ENCODE measurements around the gene DENND6B. TPM values are rescaled to one million over a fixed set of nuclear protein-coding genes. Genes with fewer than 3 reads are reported as not detected.
A peak's percentile ranks its signal among the peaks of the same experiment; 100 is the strongest.

DENND6B gene
- total and polyA plus RNA-seq, 5 experiments from 2014 or later, result 0.53 to 9.1 (median 1.1) TPM

DNA sequence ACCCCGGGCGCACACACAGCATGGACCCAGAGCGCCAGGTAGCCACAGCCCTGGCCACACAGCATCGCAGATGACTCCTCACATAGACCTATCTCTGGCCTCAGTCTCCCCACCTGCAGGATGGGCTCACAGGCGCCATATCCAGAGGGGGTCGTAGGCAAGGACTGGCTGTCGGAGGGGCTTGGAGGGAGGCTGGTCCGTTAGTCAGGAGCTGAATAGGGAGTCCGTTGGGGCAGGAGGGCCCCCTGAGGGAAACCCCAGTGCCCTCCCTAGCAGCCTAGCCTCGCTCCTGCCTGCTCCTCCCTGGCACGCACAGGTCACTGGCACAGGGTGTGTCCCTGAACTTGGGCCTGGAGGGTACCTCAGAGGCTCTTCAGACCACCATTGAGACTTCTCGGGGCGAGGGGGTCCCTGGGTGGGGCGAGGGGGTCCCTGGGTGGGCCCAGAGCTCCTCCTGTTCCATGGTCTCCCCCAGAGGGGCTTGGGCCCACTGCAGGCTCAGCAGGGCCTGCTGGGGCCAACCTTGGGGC, 21.4 kb downstream of the DENND6B start:
- Mint-ChIP-seq H3K36me3 (no peaks in the 10 kb centered on the region), H3K4me3 (peak overlapping the region in 1 of 10 donors; percentile 77), H3K4me1 (peaks cover 9 to 29% (median 14%) of the 10 kb centered on the region in 4 donors), H3K9me3 (peaks cover 0 to 1% (median 0%) of the 10 kb centered on the region in 9 donors), H3K27me3 (peaks cover 4 to 25% (median 7%) of the 10 kb centered on the region in 5 donors), H3K27ac (no peak overlapping the region)
- POLR2A ChIA-PET, result interaction anchor here (1.0 to 2.7 kb wide), 3 partner anchors 9 to 12 kb away, joined by 4 to 15 read pairs (median 8); no protein-coding TSS in a partner anchor
- ATAC-seq, result no peak
- no peak for DNase-seq

DNA sequence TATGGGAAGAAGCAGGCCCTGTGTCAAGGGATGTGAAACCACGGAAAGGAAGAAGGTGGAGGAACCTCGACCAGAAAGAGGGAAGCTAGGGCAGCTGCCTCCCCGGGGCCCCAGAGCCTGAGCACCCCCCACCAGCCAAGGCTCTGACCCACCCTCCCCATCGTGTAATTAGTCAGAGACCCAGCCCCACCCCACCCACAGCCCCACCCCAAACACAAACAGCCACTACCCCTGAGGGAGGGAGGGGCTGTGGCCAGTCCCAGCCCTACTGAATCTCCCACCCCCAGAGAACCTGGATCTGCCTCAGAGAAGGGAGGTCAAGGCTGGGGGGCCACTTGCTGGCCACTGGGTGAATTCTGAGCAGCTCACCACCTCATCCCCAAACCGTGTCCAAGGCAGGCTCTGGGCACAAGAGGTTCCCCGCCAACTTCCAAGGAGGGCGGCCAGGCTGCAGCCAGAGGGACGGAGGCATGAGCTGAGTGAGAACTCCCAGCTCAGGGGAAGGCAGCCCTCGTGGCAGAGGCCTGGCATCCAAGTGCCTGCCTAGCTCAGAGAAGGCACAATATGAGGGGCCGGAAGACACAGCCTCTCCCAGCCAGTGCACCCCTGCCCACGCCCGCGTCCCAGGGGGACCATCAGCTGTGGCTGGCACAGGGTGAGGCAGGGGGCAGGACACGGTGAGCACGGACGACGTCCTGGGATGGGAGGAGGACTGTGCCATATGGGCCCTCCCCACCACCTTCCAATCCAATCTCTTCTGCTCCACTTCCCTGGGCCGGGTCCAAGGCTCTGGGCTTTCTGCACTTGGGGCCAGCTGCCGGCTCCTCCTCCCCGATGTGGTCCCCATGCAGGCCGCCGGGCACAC, 22.1 kb downstream of the DENND6B start:
- POLR2A ChIA-PET, result interaction anchor here (1.0 to 1.5 kb wide), 4 partner anchors 10 to 19 kb away, joined by 3 to 5 read pairs (median 4); no protein-coding TSS in a partner anchor
- no peak overlapping the region for H3K27ac Mint-ChIP-seq
- peak overlapping the region in 5 of 10 donors; percentile 26 to 69 (median 48) for H3K4me3 Mint-ChIP-seq

DNA sequence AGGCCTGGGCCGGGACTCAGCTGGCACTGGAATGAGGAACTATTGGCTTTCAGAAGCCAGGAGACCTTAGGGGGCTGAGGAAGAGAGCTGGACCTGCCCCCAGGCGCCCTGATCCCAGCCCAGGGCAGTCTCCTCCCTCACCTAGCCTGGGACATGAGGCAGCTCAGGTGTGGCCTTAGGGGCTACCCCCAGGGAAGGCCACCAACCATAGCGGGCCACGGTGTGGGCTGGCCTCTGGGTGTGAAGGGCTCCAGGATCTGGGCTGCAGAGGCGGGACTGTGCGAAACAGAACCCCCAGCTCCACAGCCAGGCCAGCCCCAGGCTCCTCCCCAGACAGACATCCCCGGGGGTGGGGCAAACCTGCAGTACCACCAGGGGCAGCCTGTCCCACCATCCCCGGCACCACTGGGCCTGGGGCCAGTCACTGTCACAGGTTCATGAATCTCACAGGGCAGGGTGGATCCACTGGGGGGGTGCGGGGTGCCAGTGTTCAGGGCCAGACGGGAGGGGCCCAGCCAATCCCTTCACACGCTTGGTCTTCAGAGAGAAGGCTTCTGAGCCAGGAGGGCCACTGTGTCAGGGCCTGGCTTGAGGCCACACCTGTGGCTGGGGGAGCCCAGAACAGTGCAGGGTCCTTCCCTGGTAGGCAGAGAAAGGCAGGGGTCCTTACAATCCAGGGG, 22.8 kb downstream of the DENND6B start:
- Mint-ChIP-seq H3K9me3 (peaks cover 0 to 1% (median 0%) of the 10 kb centered on the region in 9 donors), H3K36me3 (no peaks in the 10 kb centered on the region), H3K27me3 (peaks cover 4 to 26% (median 7%) of the 10 kb centered on the region in 5 donors), H3K4me3 (peak overlapping the region in 5 of 10 donors; percentile 26 to 69 (median 48)), H3K27ac (peak overlapping the region in 2 of 10 donors; percentile 8 to 66), H3K4me1 (peaks cover 9 to 29% (median 16%) of the 10 kb centered on the region in 4 donors)
- POLR2A ChIA-PET, result interaction anchor here (0.5 to 1.5 kb wide), 4 partner anchors 10 to 20 kb away, joined by 3 to 5 read pairs (median 3); no protein-coding TSS in a partner anchor
- no peak for DNase-seq
- no peak for ATAC-seq

More for the DNA sequence above, 22.1 kb downstream of the DENND6B start:
- Mint-ChIP-seq H3K9me3 (peaks cover 0 to 1% (median 0%) of the 10 kb centered on the region in 9 donors), H3K4me1 (peaks cover 9 to 29% (median 14%) of the 10 kb centered on the region in 4 donors), H3K36me3 (no peaks in the 10 kb centered on the region), H3K27me3 (peaks cover 4 to 25% (median 7%) of the 10 kb centered on the region in 5 donors)
- DNase-seq (no peak), ATAC-seq (no peak)

DNA sequence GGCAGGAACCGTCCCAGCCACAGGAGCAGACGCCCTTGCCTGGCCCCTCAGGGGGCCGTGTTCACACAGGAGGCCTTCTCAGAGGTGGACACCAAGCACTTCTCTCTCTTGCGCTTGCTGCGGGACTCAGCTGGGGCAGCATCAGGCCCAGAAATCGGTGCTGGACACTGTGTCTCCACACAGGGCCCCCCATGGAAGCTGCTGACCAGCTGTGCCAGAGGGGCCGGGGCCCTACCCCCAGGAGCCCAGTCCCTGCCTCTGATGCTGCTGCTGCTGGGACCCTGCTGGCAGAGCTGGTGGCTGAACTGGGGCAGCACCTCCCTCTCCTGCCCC, 23.3 kb downstream of the DENND6B start:
- Mint-ChIP-seq H3K4me1 (peaks cover 6 to 29% (median 14%) of the 10 kb centered on the region in 4 donors), H3K4me3 (no peak overlapping the region), H3K9me3 (peaks cover 0 to 1% (median 0%) of the 10 kb centered on the region in 9 donors), H3K27ac (no peak overlapping the region), H3K27me3 (peaks cover 4 to 31% (median 5%) of the 10 kb centered on the region in 5 donors), H3K36me3 (no peaks in the 10 kb centered on the region)
- ATAC-seq (no peak), DNase-seq (no peak)
- POLR2A ChIA-PET, result interaction anchor here (0.5 to 1.5 kb wide), 4 partner anchors 9 to 21 kb away, joined by 3 to 5 read pairs (median 4); no protein-coding TSS in a partner anchor

DNA sequence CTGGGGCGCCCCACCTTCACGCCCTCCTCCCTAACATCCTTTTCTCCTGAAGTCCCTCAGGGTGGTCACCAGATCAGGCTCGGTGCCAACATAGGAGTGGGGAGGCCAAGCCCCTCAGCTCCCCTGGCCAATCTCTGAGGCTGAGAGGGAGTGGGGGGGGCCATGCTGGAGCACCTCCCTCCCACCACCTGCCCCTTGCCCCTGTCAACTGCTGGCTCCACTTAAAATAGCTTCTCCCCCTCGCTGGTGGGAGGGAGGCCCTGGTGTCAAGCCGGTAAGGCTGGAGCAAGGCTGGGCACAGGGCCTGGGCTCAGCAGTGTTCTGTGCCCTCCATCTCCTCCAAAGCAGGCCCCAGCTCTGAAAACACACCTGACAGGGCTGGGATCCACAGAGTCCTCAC, 24.2 kb downstream of the DENND6B start:
- H3K9me3 Mint-ChIP-seq, result peaks cover 0 to 1% (median 0%) of the 10 kb centered on the region in 9 donors
- POLR2A ChIA-PET, result interaction anchor here (1.1 to 1.3 kb wide), 2 partner anchors 10 to 24 kb away, joined by 3 to 4 read pairs; partner anchors contain the start of gene DENND6B
- ATAC-seq, result no peak
- peaks cover 4 to 39% (median 5%) of the 10 kb centered on the region in 5 donors for H3K27me3 Mint-ChIP-seq
- no peaks in the 10 kb centered on the region for H3K36me3 Mint-ChIP-seq
- peak overlapping the region in 1 of 10 donors; percentile 46 for H3K27ac Mint-ChIP-seq
- DNase-seq, result no peak
- peaks cover 4 to 29% (median 13%) of the 10 kb centered on the region in 4 donors for H3K4me1 Mint-ChIP-seq
- H3K4me3 Mint-ChIP-seq, result no peak overlapping the region

DNA sequence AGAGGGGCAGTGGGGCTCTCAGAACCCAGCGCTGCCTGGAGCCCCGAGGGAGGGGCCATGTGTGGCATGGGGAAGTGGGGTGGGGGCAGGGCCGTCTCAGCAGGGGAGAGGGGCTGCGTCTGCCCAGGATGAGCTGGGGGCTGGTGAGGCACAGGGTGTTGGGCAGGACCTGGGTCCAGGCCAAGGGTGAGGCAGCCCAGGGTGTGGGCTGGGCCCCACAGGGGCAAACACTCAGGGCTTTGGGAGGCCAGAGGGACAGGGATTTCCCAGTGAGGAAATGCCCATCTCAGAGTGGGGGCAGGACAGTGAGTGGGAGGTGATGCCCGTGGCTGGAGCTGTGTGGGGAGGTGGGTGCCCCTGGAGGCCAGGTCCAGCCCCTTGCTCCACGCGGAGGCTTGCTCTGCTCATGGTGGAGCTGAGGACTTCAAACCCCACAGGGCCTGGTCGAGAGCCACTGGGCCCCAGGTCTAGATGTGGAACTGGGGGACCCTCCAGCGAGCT, 24.7 kb downstream of the DENND6B start:
- POLR2A ChIA-PET, result interaction anchor here (0.9 to 1.3 kb wide), 2 partner anchors 23 to 24 kb away, joined by 3 read pairs; partner anchors contain the start of gene DENND6B
- ATAC-seq, result no peak
- H3K9me3 Mint-ChIP-seq, result peaks cover 0 to 1% (median 0%) of the 10 kb centered on the region in 9 donors

DNA sequence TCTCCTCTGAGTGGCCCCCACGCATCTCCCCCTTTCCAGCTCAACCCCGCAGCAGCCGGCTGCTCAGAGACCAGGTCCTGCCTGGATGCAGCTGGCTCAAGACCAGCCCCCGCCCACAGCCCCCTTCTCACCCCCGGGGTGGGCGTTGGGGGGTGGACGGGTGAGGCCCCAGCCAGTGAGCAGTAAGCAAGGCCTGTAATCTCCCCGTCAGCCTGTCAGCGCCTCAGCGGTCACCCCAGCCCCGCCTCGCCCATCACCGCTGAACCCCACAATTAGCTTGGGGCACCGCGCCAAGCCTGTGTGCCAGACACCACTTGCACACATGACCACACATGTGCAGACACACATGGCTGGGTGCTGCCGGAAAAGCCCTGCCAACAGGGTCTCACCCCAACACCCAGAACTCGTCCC, 25.2 kb downstream of the DENND6B start:
- no peak overlapping the region for H3K27ac Mint-ChIP-seq
- ATAC-seq, result no peak
- DNase-seq, result no peak
- H3K4me1 Mint-ChIP-seq, result peaks cover 4 to 29% (median 13%) of the 10 kb centered on the region in 4 donors
- no peak overlapping the region for H3K4me3 Mint-ChIP-seq
- H3K9me3 Mint-ChIP-seq, result peaks cover 0 to 1% (median 0%) of the 10 kb centered on the region in 9 donors
- POLR2A ChIA-PET, result interaction anchor here (0.9 to 1.3 kb wide), 2 partner anchors 23 to 25 kb away, joined by 3 read pairs; partner anchors contain the start of gene DENND6B
- H3K36me3 Mint-ChIP-seq, result no peaks in the 10 kb centered on the region
- peaks cover 4 to 43% (median 5%) of the 10 kb centered on the region in 5 donors for H3K27me3 Mint-ChIP-seq

More for the DNA sequence above, 24.7 kb downstream of the DENND6B start:
- DNase-seq, result no peak
- no peak overlapping the region for H3K27ac Mint-ChIP-seq
- peaks cover 4 to 29% (median 13%) of the 10 kb centered on the region in 4 donors for H3K4me1 Mint-ChIP-seq
- H3K36me3 Mint-ChIP-seq, result no peaks in the 10 kb centered on the region
- peaks cover 4 to 43% (median 5%) of the 10 kb centered on the region in 5 donors for H3K27me3 Mint-ChIP-seq
- no peak overlapping the region for H3K4me3 Mint-ChIP-seq

DNA sequence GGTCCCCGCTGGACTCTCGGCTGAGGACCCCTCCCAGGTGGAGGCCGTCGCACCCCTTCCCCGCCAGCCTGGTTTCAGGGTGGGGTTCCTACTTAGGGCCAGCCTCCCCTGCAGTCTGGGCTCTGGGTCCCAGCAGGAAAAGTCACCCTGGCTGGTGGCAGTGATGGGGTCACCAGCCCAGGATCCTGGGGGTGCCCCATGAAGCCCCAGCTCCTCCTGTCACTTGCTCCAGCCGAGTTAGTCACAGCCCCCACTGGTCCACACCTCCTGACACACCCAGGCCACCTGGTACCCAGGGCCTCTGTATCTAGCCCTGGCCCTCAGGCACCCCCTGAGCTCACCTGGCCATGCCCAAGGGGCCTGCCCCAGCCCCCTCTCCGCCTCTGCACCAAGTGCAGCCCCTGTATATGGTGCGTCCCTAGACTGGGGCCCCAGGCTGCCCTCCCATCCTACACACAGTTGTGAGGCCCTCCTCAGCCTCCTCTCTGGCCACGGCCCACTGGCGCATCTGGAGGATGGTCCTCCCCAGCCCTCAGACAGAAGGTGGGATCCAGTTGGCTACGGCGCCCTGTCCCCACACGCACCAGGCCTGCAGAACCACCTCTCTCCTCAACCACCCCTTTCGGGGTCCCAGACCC, 26.1 kb downstream of the DENND6B start:
- peaks cover 0 to 22% (median 7%) of the 10 kb centered on the region in 4 donors for H3K4me1 Mint-ChIP-seq
- H3K36me3 Mint-ChIP-seq, result no peaks in the 10 kb centered on the region
- peaks cover 0 to 1% (median 0%) of the 10 kb centered on the region in 9 donors for H3K9me3 Mint-ChIP-seq
- peak overlapping the region in 3 of 10 donors; percentile 9 to 38 (median 36) for H3K4me3 Mint-ChIP-seq
- ATAC-seq (no peak), DNase-seq (no peak)
- peaks cover 0 to 37% (median 1%) of the 10 kb centered on the region in 5 donors for H3K27me3 Mint-ChIP-seq
- POLR2A ChIA-PET, result interaction anchor here (0.9 kb wide), 1 partner anchor 22 kb away, joined by 3 read pairs; no protein-coding TSS in a partner anchor
- H3K27ac Mint-ChIP-seq, result no peak overlapping the region

DNA sequence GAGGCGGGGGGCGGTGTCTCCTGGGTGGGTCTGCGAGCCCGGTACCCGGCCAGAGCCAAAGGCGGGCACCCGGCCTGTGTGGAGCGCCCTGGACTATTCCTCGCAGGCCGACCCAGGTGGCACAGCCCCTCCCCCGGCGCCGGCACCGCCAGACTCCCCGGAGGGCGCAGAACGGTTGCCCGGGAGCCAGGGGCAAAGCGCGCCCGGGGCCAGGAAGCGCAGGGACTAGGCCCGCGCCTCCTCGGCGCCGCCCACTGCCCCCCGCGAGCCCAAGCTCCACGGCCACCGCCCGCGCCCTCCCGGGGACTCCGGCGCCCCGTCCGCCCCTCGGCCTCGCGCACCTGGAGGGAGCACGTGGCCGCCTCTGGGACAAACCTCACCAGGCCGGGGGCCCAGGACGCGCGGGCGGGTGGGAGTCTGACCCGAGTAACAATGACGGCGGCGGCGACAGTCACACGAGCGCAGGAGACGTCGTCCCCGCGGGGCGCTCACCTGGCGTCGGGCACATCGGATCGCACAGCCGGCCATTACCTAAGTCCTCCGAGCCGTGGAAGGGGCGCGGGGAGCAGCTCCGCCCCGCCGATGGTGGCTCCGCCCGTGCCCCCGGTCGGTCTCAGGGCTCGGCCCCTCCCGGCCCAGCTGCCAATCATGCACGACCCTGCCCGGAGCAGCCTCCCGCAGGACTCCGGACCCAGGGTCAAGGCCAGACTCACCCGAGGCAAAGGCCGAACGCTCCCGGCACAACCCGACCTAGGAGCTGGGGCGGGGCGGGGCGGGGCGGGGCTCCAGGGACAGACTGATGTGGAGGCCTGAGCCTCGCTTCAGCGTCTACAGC, 26.8 kb downstream of the DENND6B start:
- Mint-ChIP-seq H3K9me3 (peaks cover 0 to 1% (median 0%) of the 10 kb centered on the region in 9 donors), H3K4me3 (no peak overlapping the region), H3K27ac (no peak overlapping the region), H3K27me3 (peaks cover 0 to 37% (median 0%) of the 10 kb centered on the region in 5 donors), H3K4me1 (peaks cover 0 to 25% (median 7%) of the 10 kb centered on the region in 4 donors), H3K36me3 (no peaks in the 10 kb centered on the region)
- DNase-seq, result no peak
- POLR2A ChIA-PET, result no interaction called here
- peak in 1 of 2 donors; percentile 42 for ATAC-seq

DNA sequence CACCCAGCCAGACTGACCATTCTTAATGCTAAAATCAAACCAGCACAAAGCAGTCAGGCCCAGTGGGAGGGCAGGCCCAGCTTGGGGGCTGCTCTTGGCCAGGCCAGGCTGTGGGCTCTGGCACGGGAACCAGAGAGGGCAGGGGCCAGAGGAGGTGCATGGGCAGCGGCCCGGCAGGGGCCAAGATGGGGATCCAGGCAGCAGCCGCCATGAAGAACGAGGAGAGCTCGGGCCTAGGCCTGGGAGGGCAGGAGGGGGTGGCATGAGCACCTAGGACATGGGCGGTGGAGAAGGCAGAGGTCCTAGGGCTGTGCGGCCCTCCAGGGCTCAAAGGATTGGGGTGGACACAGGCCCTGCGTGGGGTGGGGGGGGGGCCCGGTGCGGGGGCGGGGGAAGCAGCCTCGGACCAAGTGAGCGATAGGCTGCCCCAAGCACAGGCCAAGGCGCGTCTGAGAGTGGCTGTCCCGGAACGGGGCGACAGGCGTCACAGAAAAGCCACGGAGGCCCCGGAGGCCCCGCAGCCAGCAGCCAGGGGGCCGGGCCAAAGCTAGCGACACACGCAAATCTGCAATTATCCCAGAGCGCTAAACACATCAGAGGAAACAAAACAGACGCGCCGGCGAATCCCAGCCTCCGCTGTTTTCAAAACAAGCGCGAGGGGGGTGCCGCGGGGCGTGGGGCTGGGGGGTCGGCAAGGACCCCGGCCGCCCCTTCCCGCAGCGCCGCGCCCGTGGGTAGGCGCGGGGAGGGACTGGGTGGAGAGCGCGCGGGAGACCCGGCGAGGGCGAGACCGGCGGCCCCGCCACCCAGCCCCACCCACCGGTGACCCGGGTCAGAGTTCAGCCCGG, 27.7 kb downstream of the DENND6B start:
- POLR2A ChIA-PET, result no interaction called here
- Mint-ChIP-seq H3K4me3 (peak overlapping the region in 3 of 10 donors; percentile 2 to 34 (median 30)), H3K4me1 (peaks cover 0 to 20% (median 8%) of the 10 kb centered on the region in 4 donors), H3K36me3 (no peaks in the 10 kb centered on the region), H3K27me3 (peaks cover 0 to 30% (median 0%) of the 10 kb centered on the region in 5 donors), H3K27ac (peak overlapping the region in 1 of 10 donors; percentile 34), H3K9me3 (no peaks in the 10 kb centered on the region)
- DNase-seq, result no peak
- peak; percentile 22 to 48 for ATAC-seq
